KMS-11 (cell line): ENCODE data around the gene GAS6.

Source experiments
- H2AFZ ChIP-seq: fragments of 200-600 bp; sonication (generic); 2 replicates; pipeline ENCODE4 v1.6.1; 2016; ENCODE audit warnings: antibody characterized with exemption, mixed run types, low read depth
- H3K27ac ChIP-seq: fragments of 200-600 bp; sonication (generic); 2 replicates; pipeline ENCODE4 v1.6.1; 2016; ENCODE audit warnings: mild to moderate bottlenecking, mixed run types
- H3K27me3 ChIP-seq: fragments of 200-600 bp; sonication (generic); 2 replicates; pipeline ENCODE4 v1.6.1; 2017; ENCODE audit warnings: mild to moderate bottlenecking, low read depth, mixed run types, moderate library complexity; ENCODE audit not compliant: insufficient read depth
- H3K36me3 ChIP-seq: fragments of 200-600 bp; sonication (generic); 2 replicates; pipeline ENCODE4 v1.6.1; 2017; ENCODE audit warnings: mild to moderate bottlenecking, mixed run types; ENCODE audit not compliant: insufficient read depth
- H3K4me1 ChIP-seq: fragments of 200-600 bp; sonication (generic); 2 replicates; pipeline ENCODE4 v1.6.1; 2016; ENCODE audit warnings: mild to moderate bottlenecking, low read depth, mixed run types; ENCODE audit not compliant: poor library complexity, severe bottlenecking
- H3K4me2 ChIP-seq: fragments of 200-600 bp; sonication (generic); 2 replicates; pipeline ENCODE4 v1.7.0; 2016; ENCODE audit warnings: mild to moderate bottlenecking, mixed run types
- H3K4me3 ChIP-seq: fragments of 200-600 bp; sonication (generic); IDR thresholded peaks from 2 replicates; pipeline ENCODE4 v1.6.1; 2017; ENCODE audit warnings: low read depth, low read length, mixed read lengths; ENCODE audit not compliant: insufficient read depth
- H3K79me2 ChIP-seq: fragments of 200-600 bp; sonication (generic); 2 replicates; pipeline ENCODE4 v1.6.1; 2016; ENCODE audit warnings: low read depth, mixed run types; ENCODE audit not compliant: insufficient read depth
- H3K9ac ChIP-seq: fragments of 200-600 bp; sonication (generic); 2 replicates; pipeline ENCODE4 v1.6.1; 2016; ENCODE audit warnings: mild to moderate bottlenecking, mixed run types
- H4K20me1 ChIP-seq: fragments of 200-600 bp; sonication (generic); 2 replicates; pipeline ENCODE4 v1.6.1; 2016; ENCODE audit warnings: mild to moderate bottlenecking, mixed run types; ENCODE audit not compliant: insufficient read depth
- TF ChIP-seq, protein P1 (sequence below): fragments of 200-600 bp; sonication (generic); conservative IDR thresholded peaks from 2 replicates; pipeline ENCODE4 v1.6.1; 2017; ENCODE audit warnings: low read depth, mild to moderate bottlenecking, antibody characterized with exemption, low read length, moderate library complexity, mixed read lengths

Gene GAS6

GRCh38 chr13:113846636-113847318, 17.1 kb downstream of the GAS6 start:
- Histone ChIP-seq H3K4me2 (no peak overlapping the region), H3K36me3 (no peaks in the 10 kb centered on the region), H3K27me3 (no peaks in the 10 kb centered on the region), H3K9ac (no peak overlapping the region), H3K79me2 (no peaks in the 10 kb centered on the region), H4K20me1 (no peaks in the 10 kb centered on the region), H3K4me1 (no peaks in the 10 kb centered on the region), H2AFZ (no peak overlapping the region), H3K27ac (no peak overlapping the region), H3K4me3 (no peak overlapping the region)
- TF ChIP-seq, protein P1, sequence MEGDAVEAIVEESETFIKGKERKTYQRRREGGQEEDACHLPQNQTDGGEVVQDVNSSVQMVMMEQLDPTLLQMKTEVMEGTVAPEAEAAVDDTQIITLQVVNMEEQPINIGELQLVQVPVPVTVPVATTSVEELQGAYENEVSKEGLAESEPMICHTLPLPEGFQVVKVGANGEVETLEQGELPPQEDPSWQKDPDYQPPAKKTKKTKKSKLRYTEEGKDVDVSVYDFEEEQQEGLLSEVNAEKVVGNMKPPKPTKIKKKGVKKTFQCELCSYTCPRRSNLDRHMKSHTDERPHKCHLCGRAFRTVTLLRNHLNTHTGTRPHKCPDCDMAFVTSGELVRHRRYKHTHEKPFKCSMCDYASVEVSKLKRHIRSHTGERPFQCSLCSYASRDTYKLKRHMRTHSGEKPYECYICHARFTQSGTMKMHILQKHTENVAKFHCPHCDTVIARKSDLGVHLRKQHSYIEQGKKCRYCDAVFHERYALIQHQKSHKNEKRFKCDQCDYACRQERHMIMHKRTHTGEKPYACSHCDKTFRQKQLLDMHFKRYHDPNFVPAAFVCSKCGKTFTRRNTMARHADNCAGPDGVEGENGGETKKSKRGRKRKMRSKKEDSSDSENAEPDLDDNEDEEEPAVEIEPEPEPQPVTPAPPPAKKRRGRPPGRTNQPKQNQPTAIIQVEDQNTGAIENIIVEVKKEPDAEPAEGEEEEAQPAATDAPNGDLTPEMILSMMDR: no peak

DNA sequence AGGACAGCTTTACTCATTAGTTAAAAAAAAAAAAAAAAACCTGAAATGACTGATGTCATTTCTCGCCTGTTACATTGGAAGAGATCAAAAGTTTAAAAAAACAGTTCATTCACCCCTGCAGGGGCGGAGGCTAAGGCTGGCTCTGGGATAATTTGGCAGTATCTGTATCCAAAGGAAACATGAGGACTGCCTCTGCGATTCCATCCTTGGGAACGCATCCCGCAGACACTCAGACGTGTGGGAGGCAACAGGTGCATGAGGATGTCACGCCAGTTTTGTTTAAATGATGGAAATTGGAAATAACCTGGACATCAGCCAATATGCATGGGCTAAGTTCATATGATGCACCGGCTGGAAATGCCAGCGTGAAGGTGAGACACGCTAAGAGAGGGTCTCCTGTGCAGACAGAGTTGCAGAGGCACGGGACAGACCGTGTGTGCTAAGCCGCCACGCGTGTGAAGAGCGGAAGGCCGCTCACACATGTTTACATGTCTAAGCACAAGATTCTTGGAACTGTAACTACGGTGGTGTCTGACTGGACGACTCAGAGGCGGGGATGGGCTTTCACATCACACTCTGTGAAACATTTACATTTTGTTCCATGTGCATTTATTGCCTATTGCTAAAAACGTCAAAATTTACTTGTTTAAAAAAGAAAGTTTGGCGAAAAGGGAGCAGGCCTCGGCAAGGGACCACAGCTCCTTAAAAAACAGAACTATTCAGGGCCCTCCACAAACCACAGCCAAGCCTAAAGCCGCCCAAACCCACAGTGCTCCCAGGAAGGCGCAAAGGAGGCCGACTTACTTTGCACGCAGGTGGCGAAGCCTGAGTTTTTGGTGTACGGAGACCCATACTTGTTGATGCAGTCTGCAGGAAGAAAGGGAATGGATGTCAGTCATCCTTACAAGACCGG, 17.9 kb downstream of the GAS6 start:
- H3K4me3 ChIP-seq: no peak overlapping the region
- no peak overlapping the region for H3K9ac ChIP-seq
- H3K27ac ChIP-seq: no peak overlapping the region
- H3K4me1 ChIP-seq: no peaks in the 10 kb centered on the region
- no peak overlapping the region for H3K4me2 ChIP-seq
- H3K79me2 ChIP-seq: no peaks in the 10 kb centered on the region
- no peaks in the 10 kb centered on the region for H3K27me3 ChIP-seq
- no peaks in the 10 kb centered on the region for H3K36me3 ChIP-seq
- no peaks in the 10 kb centered on the region for H4K20me1 ChIP-seq
- no peak overlapping the region for H2AFZ ChIP-seq
- TF ChIP-seq, protein P1: no peak

DNA sequence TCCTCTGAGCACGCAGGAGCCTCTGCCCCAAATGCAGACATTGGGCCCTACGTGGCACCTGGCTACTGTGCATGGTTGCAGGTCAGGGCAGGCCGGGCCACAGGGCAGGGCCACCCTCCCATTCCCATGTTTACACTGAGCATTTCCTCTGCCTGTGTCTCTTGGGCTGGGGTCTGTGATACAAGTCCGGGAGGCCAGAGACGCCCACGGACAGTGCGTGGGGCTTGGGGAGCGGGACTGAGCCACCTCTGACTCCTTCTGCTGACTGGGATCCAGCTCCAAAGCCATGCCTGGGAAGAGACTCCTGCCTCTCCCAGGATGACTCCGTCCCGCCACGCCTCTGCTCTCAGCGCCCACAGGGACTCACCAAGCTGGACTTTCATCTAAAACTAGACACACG, 18.8 kb downstream of the GAS6 start:
- no peaks in the 10 kb centered on the region for H3K79me2 ChIP-seq
- no peaks in the 10 kb centered on the region for H4K20me1 ChIP-seq

GRCh38 chr13:113843864-113844556, 19.9 kb downstream of the GAS6 start:
- no peak overlapping the region for H3K27ac ChIP-seq
- H2AFZ ChIP-seq: no peak overlapping the region
- H3K36me3 ChIP-seq: no peaks in the 10 kb centered on the region
- no peaks in the 10 kb centered on the region for H3K4me1 ChIP-seq
- no peak overlapping the region for H3K4me3 ChIP-seq
- no peak overlapping the region for H3K9ac ChIP-seq
- H3K79me2 ChIP-seq: no peaks in the 10 kb centered on the region
- no peak overlapping the region for H3K4me2 ChIP-seq
- no peaks in the 10 kb centered on the region for H4K20me1 ChIP-seq
- TF ChIP-seq, protein P1: no peak
- H3K27me3 ChIP-seq: no peaks in the 10 kb centered on the region

More for the DNA sequence above, 18.8 kb downstream of the GAS6 start:
- TF ChIP-seq, protein P1: no peak
- Histone ChIP-seq H3K27ac (no peak overlapping the region), H3K36me3 (no peaks in the 10 kb centered on the region), H3K4me2 (no peak overlapping the region), H3K4me1 (no peaks in the 10 kb centered on the region), H3K4me3 (no peak overlapping the region), H3K9ac (no peak overlapping the region), H2AFZ (no peak overlapping the region), H3K27me3 (no peaks in the 10 kb centered on the region)
